GM15510 (cell line): Measurements from ENCODE around the gene SLC27A2.

Experiments
- POLR2A ChIP-seq: IDR thresholded peaks from 3 replicates; pipeline ENCODE4 v1.6.1; 2011; ENCODE audit warnings: borderline replicate concordance; ENCODE audit not compliant: insufficient read length; ENCODE audit errors: extremely low read depth

Gene SLC27A2

GRCh38 chr15:50259276-50259675 is 77.3 kb downstream of the SLC27A2 start:
- TF ChIP-seq POLR2A: no peak

GRCh38 chr15:50260969-50261496 is 79.0 kb downstream of the SLC27A2 start:
- no peak for TF ChIP-seq POLR2A

GRCh38 chr15:50261981-50262380 is 80.0 kb downstream of the SLC27A2 start:
- TF ChIP-seq POLR2A: no peak

- TF ChIP-seq POLR2A: no peak
Measured at GRCh38 chr15:50262533-50262932, 80.5 kb downstream of the SLC27A2 start.

GRCh38 chr15:50265620-50266019 is 83.6 kb downstream of the SLC27A2 start, which contains the start of gene HDC:
Gene HDC, minus strand, starts transcription at chr15:50265726. Its CDS starts 103 bp downstream, at chr15:50265623.
- no peak for TF ChIP-seq POLR2A

GRCh38 chr15:50267577-50267976 is 85.6 kb downstream of the SLC27A2 start:
- no peak for TF ChIP-seq POLR2A

- TF ChIP-seq POLR2A: no peak
Measured at GRCh38 chr15:50275091-50275490, 93.1 kb downstream of the SLC27A2 start.

- no peak for TF ChIP-seq POLR2A
Measured at GRCh38 chr15:50275908-50276307, 93.9 kb downstream of the SLC27A2 start.

- TF ChIP-seq POLR2A: no peak
Measured at GRCh38 chr15:50277370-50277769, 95.4 kb downstream of the SLC27A2 start.

- TF ChIP-seq POLR2A: no peak
Measured at GRCh38 chr15:50278496-50278895, 96.5 kb downstream of the SLC27A2 start.

GRCh38 chr15:50280271-50280670 is 98.3 kb downstream of the SLC27A2 start:
- TF ChIP-seq POLR2A: no peak

GRCh38 chr15:50281427-50281826 is 99.4 kb downstream of the SLC27A2 start:
- TF ChIP-seq POLR2A: no peak
